HepG2 (cell line): ENCODE results near the gene MLLT10. TPM values are rescaled to one million over a fixed set of nuclear protein-coding genes. Genes with fewer than 3 reads are reported as not detected.

Experiments
- ARNTL ChIP-seq: sonication (generic); formaldehyde crosslinking; IDR thresholded peaks from 2 replicates; pipeline ENCODE4 v1.4.0; 2020; ENCODE audit warnings: mild to moderate bottlenecking, missing genetic modification reagents
- DNMT1 ChIP-seq: sonication (generic); formaldehyde crosslinking; IDR thresholded peaks from 2 replicates; pipeline ENCODE4 v1.5.1; 2020; ENCODE audit warnings: mild to moderate bottlenecking, missing genetic modification reagents
- HNRNPH1 ChIP-seq: fragments of 200-400 bp; formaldehyde crosslinking; optimal IDR thresholded peaks from 2 replicates; pipeline ENCODE3; 2017; ENCODE audit warnings: mild to moderate bottlenecking, low read depth, low read length
- IKZF4 ChIP-seq: sonication (generic); formaldehyde crosslinking; IDR thresholded peaks from 2 replicates; pipeline ENCODE4 v1.5.1; 2020; ENCODE audit warnings: borderline replicate concordance, mild to moderate bottlenecking, low read depth, missing genetic modification reagents; ENCODE audit errors: not compliant biosample characterization
- KAT7 ChIP-seq: IDR thresholded peaks from 2 replicates; pipeline ENCODE4 v1.6.1; 2018; ENCODE audit warnings: borderline replicate concordance, missing compliant biosample characterization
- NFE2L1 ChIP-seq: sonication (generic); formaldehyde crosslinking; IDR thresholded peaks from 2 replicates; pipeline ENCODE4 v1.4.0; 2020; ENCODE audit warnings: missing genetic modification reagents, mild to moderate bottlenecking, borderline replicate concordance
- NR1H2 ChIP-seq: sonication (generic); formaldehyde crosslinking; IDR thresholded peaks from 2 replicates; pipeline ENCODE4 v1.8.1; 2022; ENCODE audit warnings: low read depth, missing genetic modification reagents, borderline replicate concordance
- PRMT3 ChIP-seq: sonication (generic); formaldehyde crosslinking; IDR thresholded peaks from 2 replicates; pipeline ENCODE4 v1.8.1; 2022; ENCODE audit warnings: low read depth, mild to moderate bottlenecking, moderate library complexity, missing genetic modification reagents, borderline replicate concordance
- SUZ12 ChIP-seq: fragments of 150-350 bp; IDR thresholded peaks from 2 replicates; pipeline ENCODE4 v1.6.1; 2014; ENCODE audit warnings: low read depth, low read length
- TP53 ChIP-seq: sonication (generic); formaldehyde crosslinking; conservative IDR thresholded peaks from 2 replicates; pipeline ENCODE4 v1.4.0; 2020; ENCODE audit warnings: missing genetic modification reagents
- ZNF460 ChIP-seq: sonication (generic); formaldehyde crosslinking; IDR thresholded peaks from 2 replicates; pipeline ENCODE4 v1.5.1; 2020; ENCODE audit warnings: missing genetic modification reagents, mild to moderate bottlenecking, borderline replicate concordance
- ZNF547 ChIP-seq: sonication (generic); formaldehyde crosslinking; IDR thresholded peaks from 2 replicates; pipeline ENCODE4 v1.5.1; 2020; ENCODE audit warnings: mild to moderate bottlenecking, missing genetic modification reagents
- ZNF788 ChIP-seq: sonication (generic); formaldehyde crosslinking; IDR thresholded peaks from 2 replicates; pipeline ENCODE4 v1.5.0; 2020; ENCODE audit warnings: mild to moderate bottlenecking, missing genetic modification reagents, borderline replicate concordance
- ZSCAN21 ChIP-seq: sonication (generic); formaldehyde crosslinking; IDR thresholded peaks from 2 replicates; pipeline ENCODE4 v1.8.0; 2022; ENCODE audit warnings: mild to moderate bottlenecking, missing genetic modification reagents, moderate library complexity, borderline replicate concordance
- polyA plus RNA-seq, 8 experiments: library from polyadenylated mRNA; depleted of rRNA in 3 of 8; stranded (reverse) in 7 of 8; unstranded in 1 of 8; fragments of >200 nt; fragmentation: Illumina TruSeq in 4 of 8; extraction: Trizol in 4 of 8; gene quantifications; 2 replicates each; pipeline versions ENCODE4 v1.2.1 to v1.2.3, GENCODE V29; 2011 to 2016; ENCODE audit warnings: low read depth in 4 of 8, missing spikeins in 1 of 8, mixed read lengths in 1 of 8; ENCODE audit not compliant: insufficient read depth in 1 of 8
- total RNA-seq, 5 experiments: library from RNA; depleted of rRNA; stranded (reverse); fragments of >200 nt; fragmentation: Illumina TruSeq; extraction: Trizol; gene quantifications; 2 replicates each; pipeline ENCODE4 v1.2.3, GENCODE V29; 2016; ENCODE audit warnings: low read depth in 1 of 5
- TF ChIP-seq, protein P1 (sequence below): sonication (generic); formaldehyde crosslinking; IDR thresholded peaks from 2 replicates; pipeline ENCODE4 v1.5.1; 2020; ENCODE audit warnings: missing genetic modification reagents, mild to moderate bottlenecking, borderline replicate concordance
- TF ChIP-seq, protein P2 (sequence below): sonication (generic); formaldehyde crosslinking; IDR thresholded peaks from 2 replicates; pipeline ENCODE4 v1.4.0; 2020; ENCODE audit warnings: missing genetic modification reagents
- TF ChIP-seq, protein P3 (sequence below): sonication (generic); formaldehyde crosslinking; IDR thresholded peaks from 2 replicates; pipeline ENCODE4 v1.4.0; 2020; ENCODE audit warnings: mild to moderate bottlenecking, missing genetic modification reagents
- TF ChIP-seq, protein P4 (sequence below): sonication (generic); formaldehyde crosslinking; IDR thresholded peaks from 2 replicates; pipeline ENCODE4 v1.5.1; 2020; ENCODE audit warnings: mild to moderate bottlenecking, moderate library complexity, missing genetic modification reagents

MLLT10 gene
- total and polyA plus RNA-seq, 2 of the 13 experiments (the other 11 are each of a cell fraction or from before 2014, with no cell fraction given) = 51.3 to 84.1 TPM

DNA sequence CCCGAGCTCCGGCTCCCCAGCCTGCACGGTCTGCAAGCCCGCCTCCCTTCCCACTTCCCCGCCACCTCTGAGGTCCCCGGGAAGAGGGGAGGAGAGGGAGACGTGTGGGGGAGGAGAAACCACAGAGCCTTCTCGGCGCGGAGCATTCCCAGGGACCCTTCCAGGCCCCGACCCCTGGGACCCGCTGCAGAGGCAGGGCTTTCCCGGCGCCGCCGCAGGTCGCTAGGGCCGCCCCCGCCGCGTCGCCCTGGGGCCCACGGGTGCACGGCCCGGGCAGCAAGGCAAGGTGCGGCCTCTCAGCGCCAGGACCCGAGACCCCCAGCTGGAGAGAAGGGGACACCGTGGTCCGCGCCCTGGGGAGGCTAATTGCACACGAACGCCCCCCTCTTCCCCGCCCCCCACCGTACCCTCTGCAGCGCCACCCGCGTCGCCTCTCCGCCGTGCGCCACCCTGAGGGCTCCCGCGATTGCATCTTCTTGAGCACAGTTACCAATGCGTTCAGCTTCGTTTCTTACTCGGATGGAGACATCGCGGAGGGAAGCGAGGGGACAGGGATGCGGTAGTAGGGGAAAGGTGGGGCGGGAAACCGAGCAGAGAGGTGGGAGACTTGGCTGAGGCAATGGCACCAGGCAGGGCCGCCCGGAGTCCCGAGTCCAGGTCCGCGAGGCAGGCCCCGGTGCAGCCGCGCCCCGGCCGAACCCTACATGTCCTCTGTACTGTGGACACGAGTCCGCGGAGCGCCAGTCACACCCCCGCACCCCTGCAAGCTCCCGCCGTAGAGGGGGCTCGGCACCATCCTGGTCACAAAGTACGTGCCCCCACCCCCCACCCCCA, 37.5 kb upstream of the MLLT10 start (continued):
- TF ChIP-seq, protein P1, sequence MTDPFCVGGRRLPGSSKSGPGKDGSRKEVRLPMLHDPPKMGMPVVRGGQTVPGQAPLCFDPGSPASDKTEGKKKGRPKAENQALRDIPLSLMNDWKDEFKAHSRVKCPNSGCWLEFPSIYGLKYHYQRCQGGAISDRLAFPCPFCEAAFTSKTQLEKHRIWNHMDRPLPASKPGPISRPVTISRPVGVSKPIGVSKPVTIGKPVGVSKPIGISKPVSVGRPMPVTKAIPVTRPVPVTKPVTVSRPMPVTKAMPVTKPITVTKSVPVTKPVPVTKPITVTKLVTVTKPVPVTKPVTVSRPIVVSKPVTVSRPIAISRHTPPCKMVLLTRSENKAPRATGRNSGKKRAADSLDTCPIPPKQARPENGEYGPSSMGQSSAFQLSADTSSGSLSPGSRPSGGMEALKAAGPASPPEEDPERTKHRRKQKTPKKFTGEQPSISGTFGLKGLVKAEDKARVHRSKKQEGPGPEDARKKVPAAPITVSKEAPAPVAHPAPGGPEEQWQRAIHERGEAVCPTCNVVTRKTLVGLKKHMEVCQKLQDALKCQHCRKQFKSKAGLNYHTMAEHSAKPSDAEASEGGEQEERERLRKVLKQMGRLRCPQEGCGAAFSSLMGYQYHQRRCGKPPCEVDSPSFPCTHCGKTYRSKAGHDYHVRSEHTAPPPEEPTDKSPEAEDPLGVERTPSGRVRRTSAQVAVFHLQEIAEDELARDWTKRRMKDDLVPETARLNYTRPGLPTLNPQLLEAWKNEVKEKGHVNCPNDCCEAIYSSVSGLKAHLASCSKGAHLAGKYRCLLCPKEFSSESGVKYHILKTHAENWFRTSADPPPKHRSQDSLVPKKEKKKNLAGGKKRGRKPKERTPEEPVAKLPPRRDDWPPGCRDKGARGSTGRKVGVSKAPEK (CRISPR knock-in tag) = peak; percentile 92
- TF ChIP-seq KAT7 = peak; percentile 75
- no peak; the same call in 1 of the 2 replicates for TF ChIP-seq ZSCAN21 (CRISPR knock-in tag)
- TF ChIP-seq ARNTL (CRISPR knock-in tag) = peak; percentile 42; the same call in 1 of the 2 replicates
- peak; percentile 92 for TF ChIP-seq IKZF4 (CRISPR knock-in tag)
- TF ChIP-seq NR1H2 (CRISPR knock-in tag) = peak; percentile 58; the same call in 1 of the 2 replicates
- peak; percentile 43 for TF ChIP-seq DNMT1 (CRISPR knock-in tag)
- TF ChIP-seq, protein P2, sequence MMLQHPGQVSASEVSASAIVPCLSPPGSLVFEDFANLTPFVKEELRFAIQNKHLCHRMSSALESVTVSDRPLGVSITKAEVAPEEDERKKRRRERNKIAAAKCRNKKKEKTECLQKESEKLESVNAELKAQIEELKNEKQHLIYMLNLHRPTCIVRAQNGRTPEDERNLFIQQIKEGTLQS (CRISPR knock-in tag) = no peak
- TF ChIP-seq NFE2L1 = no peak
- peak; percentile 79; the same call in 1 of the 2 replicates for TF ChIP-seq ZNF547 (CRISPR knock-in tag)
- no peak for TF ChIP-seq SUZ12
- no peak for TF ChIP-seq TP53
- TF ChIP-seq, protein P3, sequence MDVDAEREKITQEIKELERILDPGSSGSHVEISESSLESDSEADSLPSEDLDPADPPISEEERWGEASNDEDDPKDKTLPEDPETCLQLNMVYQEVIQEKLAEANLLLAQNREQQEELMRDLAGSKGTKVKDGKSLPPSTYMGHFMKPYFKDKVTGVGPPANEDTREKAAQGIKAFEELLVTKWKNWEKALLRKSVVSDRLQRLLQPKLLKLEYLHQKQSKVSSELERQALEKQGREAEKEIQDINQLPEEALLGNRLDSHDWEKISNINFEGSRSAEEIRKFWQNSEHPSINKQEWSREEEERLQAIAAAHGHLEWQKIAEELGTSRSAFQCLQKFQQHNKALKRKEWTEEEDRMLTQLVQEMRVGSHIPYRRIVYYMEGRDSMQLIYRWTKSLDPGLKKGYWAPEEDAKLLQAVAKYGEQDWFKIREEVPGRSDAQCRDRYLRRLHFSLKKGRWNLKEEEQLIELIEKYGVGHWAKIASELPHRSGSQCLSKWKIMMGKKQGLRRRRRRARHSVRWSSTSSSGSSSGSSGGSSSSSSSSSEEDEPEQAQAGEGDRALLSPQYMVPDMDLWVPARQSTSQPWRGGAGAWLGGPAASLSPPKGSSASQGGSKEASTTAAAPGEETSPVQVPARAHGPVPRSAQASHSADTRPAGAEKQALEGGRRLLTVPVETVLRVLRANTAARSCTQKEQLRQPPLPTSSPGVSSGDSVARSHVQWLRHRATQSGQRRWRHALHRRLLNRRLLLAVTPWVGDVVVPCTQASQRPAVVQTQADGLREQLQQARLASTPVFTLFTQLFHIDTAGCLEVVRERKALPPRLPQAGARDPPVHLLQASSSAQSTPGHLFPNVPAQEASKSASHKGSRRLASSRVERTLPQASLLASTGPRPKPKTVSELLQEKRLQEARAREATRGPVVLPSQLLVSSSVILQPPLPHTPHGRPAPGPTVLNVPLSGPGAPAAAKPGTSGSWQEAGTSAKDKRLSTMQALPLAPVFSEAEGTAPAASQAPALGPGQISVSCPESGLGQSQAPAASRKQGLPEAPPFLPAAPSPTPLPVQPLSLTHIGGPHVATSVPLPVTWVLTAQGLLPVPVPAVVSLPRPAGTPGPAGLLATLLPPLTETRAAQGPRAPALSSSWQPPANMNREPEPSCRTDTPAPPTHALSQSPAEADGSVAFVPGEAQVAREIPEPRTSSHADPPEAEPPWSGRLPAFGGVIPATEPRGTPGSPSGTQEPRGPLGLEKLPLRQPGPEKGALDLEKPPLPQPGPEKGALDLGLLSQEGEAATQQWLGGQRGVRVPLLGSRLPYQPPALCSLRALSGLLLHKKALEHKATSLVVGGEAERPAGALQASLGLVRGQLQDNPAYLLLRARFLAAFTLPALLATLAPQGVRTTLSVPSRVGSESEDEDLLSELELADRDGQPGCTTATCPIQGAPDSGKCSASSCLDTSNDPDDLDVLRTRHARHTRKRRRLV (CRISPR knock-in tag) = no peak; the same call in 1 of the 2 replicates
- TF ChIP-seq HNRNPH1 = no peak
- TF ChIP-seq, protein P4, sequence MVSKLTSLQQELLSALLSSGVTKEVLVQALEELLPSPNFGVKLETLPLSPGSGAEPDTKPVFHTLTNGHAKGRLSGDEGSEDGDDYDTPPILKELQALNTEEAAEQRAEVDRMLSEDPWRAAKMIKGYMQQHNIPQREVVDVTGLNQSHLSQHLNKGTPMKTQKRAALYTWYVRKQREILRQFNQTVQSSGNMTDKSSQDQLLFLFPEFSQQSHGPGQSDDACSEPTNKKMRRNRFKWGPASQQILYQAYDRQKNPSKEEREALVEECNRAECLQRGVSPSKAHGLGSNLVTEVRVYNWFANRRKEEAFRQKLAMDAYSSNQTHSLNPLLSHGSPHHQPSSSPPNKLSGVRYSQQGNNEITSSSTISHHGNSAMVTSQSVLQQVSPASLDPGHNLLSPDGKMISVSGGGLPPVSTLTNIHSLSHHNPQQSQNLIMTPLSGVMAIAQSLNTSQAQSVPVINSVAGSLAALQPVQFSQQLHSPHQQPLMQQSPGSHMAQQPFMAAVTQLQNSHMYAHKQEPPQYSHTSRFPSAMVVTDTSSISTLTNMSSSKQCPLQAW (CRISPR knock-in tag) = no peak; the same call in 1 of the 2 replicates
- TF ChIP-seq PRMT3 (CRISPR knock-in tag) = no peak
- no peak for TF ChIP-seq ZNF460
- no peak; the same call in 1 of the 2 replicates for TF ChIP-seq ZNF788
